ENCODE results near the gene KLK11. TPM values are rescaled to one million over a fixed set of nuclear protein-coding genes. Genes with fewer than 3 reads are reported as not detected.
A peak's percentile ranks its signal among the peaks of the same experiment; 100 is the strongest.

The KLK11 gene
- total RNA-seq, 1 donor from 2014 or later, result 103 TPM

GRCh38 chr19:51065221-51065960 lies 39.0 kb upstream of the KLK11 start:
- Histone ChIP-seq H3K4me1 (peaks cover 22% of the 10 kb centered on the region), H3K27ac (peak overlapping the region; percentile 60), H3K9me3 (no peaks in the 10 kb centered on the region), H3K27me3 (no peaks in the 10 kb centered on the region), H3K36me3 (no peaks in the 10 kb centered on the region), H3K4me3 (peak overlapping the region; percentile 26 to 34)
- peak in 1 of 2 donors; percentile 77 for DNase-seq (ENCODE audit: extremely low spot score in 2 of 2)
- TF ChIP-seq POLR2A (IDR thresholded peaks at IDR 0.05) (no peak), POLR2AphosphoS5 (IDR thresholded peaks at IDR 0.05; ENCODE audit: insufficient read depth in 1 of 2, low read depth in 1 of 2) (no peak)
- TF ChIP-seq, protein P1, sequence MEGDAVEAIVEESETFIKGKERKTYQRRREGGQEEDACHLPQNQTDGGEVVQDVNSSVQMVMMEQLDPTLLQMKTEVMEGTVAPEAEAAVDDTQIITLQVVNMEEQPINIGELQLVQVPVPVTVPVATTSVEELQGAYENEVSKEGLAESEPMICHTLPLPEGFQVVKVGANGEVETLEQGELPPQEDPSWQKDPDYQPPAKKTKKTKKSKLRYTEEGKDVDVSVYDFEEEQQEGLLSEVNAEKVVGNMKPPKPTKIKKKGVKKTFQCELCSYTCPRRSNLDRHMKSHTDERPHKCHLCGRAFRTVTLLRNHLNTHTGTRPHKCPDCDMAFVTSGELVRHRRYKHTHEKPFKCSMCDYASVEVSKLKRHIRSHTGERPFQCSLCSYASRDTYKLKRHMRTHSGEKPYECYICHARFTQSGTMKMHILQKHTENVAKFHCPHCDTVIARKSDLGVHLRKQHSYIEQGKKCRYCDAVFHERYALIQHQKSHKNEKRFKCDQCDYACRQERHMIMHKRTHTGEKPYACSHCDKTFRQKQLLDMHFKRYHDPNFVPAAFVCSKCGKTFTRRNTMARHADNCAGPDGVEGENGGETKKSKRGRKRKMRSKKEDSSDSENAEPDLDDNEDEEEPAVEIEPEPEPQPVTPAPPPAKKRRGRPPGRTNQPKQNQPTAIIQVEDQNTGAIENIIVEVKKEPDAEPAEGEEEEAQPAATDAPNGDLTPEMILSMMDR (IDR thresholded peaks at IDR 0.05), result no peak
- intact Hi-C loops (cut with DNase I), result no loop called here

DNA sequence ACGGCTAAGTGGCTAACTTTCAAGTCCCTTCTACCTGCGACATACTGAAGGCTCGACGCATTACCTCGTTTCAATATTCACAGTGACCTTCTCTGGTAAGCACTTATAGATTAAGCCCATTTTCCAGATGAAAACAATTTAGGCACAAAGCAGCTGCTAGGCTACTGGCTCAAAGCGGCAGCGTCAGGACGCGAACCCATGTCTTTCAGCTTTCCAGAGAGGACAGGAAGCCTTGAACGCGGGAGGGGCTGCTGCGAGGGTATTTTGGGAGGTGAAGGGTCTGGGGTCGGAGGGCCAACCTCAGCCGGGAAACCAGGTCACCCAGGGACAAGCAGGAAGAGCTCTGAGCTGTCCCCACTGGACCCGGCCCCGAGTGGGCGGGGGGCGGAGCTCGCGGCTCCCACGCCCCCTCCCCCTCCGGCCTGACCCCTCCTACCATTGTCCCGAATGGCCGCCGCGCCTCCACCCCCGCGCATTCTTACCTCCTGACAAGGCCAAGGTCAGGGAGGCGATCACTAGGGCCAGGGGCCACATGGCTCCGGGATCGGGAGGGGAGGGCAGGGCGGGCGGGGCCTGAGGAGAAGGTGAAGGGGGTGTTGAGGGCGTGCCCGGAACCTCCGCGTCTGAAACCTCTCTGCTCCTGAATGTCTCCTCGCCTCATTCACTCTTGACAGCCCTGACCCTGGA lies 38.3 kb upstream of the KLK11 start, which contains the start of gene KLK13:
Gene KLK13, minus strand, starts transcription at position 559 of the 687 bp plus-strand sequence. Its CDS starts 25 bp downstream, at position 534.
- no peak for DNase-seq (ENCODE audit: extremely low spot score in 2 of 2)
- TF ChIP-seq POLR2A (IDR thresholded peaks at IDR 0.05) (no peak), POLR2AphosphoS5 (IDR thresholded peaks at IDR 0.05; ENCODE audit: insufficient read depth in 1 of 2, low read depth in 1 of 2) (no peak)
- TF ChIP-seq, protein P1 (IDR thresholded peaks at IDR 0.05), result no peak
- H3K27me3 ChIP-seq, result no peaks in the 10 kb centered on the region
- peak within 1 kb of the TSS; percentile 26 to 34 for H3K4me3 ChIP-seq
- H3K27ac ChIP-seq, result peak within 1 kb of the TSS; percentile 60
- no peaks in the 10 kb centered on the region for H3K36me3 ChIP-seq
- H3K4me1 ChIP-seq, result peaks cover 22% of the 10 kb centered on the region
- H3K9me3 ChIP-seq, result no peaks in the 10 kb centered on the region
- intact Hi-C loops (cut with DNase I), result no loop called here

GRCh38 chr19:51063664-51064063 lies 37.2 kb upstream of the KLK11 start:
- intact Hi-C loops (cut with DNase I), result no loop called here
- Histone ChIP-seq H3K9me3 (no peaks in the 10 kb centered on the region), H3K4me3 (no peak overlapping the region), H3K27ac (peak overlapping the region; percentile 60), H3K4me1 (peaks cover 22% of the 10 kb centered on the region), H3K36me3 (no peaks in the 10 kb centered on the region), H3K27me3 (no peaks in the 10 kb centered on the region)
- TF ChIP-seq, protein P1 (IDR thresholded peaks at IDR 0.05), result no peak
- TF ChIP-seq POLR2A (IDR thresholded peaks at IDR 0.05), result no peak
- TF ChIP-seq POLR2AphosphoS5 (IDR thresholded peaks at IDR 0.05; ENCODE audit: insufficient read depth in 1 of 2, low read depth in 1 of 2), result no peak
- DNase-seq (ENCODE audit: extremely low spot score in 2 of 2), result no peak

GRCh38 chr19:51060973-51061372 lies 34.6 kb upstream of the KLK11 start:
- H3K9me3 ChIP-seq, result no peaks in the 10 kb centered on the region
- intact Hi-C loops (cut with DNase I), result no loop called here
- H3K4me1 ChIP-seq, result peaks cover 13% of the 10 kb centered on the region
- H3K27me3 ChIP-seq, result no peaks in the 10 kb centered on the region
- no peaks in the 10 kb centered on the region for H3K36me3 ChIP-seq
- H3K4me3 ChIP-seq, result no peak overlapping the region
- DNase-seq (ENCODE audit: extremely low spot score in 2 of 2), result no peak
- TF ChIP-seq POLR2AphosphoS5 (IDR thresholded peaks at IDR 0.05; ENCODE audit: insufficient read depth in 1 of 2, low read depth in 1 of 2), result no peak
- TF ChIP-seq, protein P1 (IDR thresholded peaks at IDR 0.05), result no peak
- TF ChIP-seq POLR2A (IDR thresholded peaks at IDR 0.05), result no peak
- H3K27ac ChIP-seq, result no peak overlapping the region
